A172 (cell line): ENCODE data around the gene IRGQ. TPM values are rescaled to one million over a fixed set of nuclear protein-coding genes. Genes with fewer than 3 reads are reported as not detected.
A peak's percentile ranks its signal among the peaks of the same experiment; 100 is the strongest.
"Not testable (repeated sequence)": the region's sequence is repeated elsewhere in the genome, so short reads cannot be mapped to it uniquely, and the experiment has no call there.

Source experiments
- DNase-seq: peaks from one replicate; pipeline ENCODE4 v3.0.0-alpha.2; 2015; ENCODE audit warnings: low spot score
- total RNA-seq: library from RNA; depleted of rRNA; stranded (reverse); fragments of >200 nt; shearing (Covaris generic); gene quantifications from 2 replicates; pipeline ENCODE4 v1.2.3, GENCODE V29; 2014

Gene IRGQ
- total RNA-seq, 1 experiment from 2014 or later, result 22.0 TPM

GRCh38 chr19:43575156-43575950 is 20.6 kb downstream of the IRGQ start, which contains the start of the genes PINLYP and XRCC1:
TSS of gene PINLYP (plus strand) at chr19:43575801. CDS start at chr19:43577192, 1,391 bp downstream.
TSS of gene XRCC1 (minus strand) at chr19:43575527. CDS start at chr19:43575458, 69 bp downstream.
- peak; percentile 98 for DNase-seq

DNA sequence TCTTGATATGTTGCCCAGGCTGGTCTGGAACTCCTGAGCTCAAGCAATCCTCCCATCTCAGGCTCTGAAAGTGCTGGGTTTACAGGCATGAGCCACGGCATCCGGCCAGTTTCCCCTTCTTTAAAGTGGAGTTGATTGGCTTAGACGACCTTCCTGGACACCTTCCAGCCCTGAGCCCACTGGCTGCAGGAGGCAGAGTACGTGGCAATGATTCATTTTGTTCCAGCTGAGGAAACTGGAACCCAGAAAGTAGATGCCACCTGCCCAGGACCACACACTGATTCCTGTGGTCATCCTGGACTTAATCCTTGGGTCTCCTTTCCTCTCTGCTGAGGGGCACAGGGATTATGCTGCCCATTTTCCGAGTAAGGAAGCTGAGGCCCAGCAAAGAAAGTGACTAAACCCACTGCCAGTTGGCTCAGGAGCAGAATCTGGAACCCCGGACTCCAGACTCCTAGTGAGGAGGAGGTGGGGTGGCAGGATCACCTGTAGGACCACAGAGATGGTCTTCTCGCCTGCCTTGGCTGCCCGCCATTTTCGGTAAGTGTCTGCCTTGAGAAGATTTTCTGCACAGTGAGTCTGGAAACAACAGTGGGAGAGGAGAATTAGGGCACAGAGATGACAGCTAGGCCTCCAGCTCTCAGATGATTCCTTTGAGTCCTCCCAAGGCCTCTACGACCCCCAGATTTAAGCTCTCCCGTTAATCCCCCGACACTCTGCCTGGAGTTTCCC is 21.3 kb downstream of the IRGQ start:
- peak; percentile 94 for DNase-seq

GRCh38 chr19:43572171-43572588 is 23.8 kb downstream of the IRGQ start:
- no peak for DNase-seq

DNA sequence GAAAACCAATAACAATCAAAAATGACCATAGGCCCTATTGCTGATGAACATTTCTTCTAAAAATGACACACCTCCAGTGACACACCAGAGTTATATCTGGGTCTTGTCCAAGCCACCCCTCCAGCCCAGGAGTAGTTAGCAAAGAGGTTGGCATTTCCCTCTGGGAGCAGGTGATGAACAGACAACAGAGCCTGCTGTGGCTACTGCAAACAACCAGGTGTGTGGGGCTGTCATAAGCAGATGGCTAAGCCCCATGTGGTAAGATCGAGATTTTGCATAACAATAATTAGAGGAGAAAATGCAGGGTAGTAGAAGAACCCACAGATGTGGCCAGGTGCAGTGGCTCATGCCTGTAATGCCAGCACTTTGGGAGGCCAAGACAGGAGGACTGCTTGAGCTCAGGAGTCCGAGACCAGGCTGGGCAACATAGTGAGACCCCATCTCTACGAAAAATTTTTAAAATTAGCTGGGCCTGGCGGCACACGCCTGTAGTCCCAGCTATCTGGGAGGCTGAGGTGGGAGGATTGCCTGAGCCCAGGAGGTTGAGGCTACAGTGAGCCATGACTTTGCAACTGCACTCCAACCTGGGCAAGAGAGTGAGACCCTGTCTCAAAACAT is 25.7 kb downstream of the IRGQ start:
- DNase-seq, result peak; percentile 25

- DNase-seq, result no peak
Observed at GRCh38 chr19:43569657-43570056, 26.3 kb downstream of the IRGQ start.

GRCh38 chr19:43564800-43565199 is 31.1 kb downstream of the IRGQ start:
- DNase-seq, result no peak

GRCh38 chr19:43563816-43564457 is 32.0 kb downstream of the IRGQ start:
- DNase-seq, result no peak

- DNase-seq, result peak; percentile 99
Observed at GRCh38 chr19:43562698-43563241, 33.2 kb downstream of the IRGQ start.

DNA sequence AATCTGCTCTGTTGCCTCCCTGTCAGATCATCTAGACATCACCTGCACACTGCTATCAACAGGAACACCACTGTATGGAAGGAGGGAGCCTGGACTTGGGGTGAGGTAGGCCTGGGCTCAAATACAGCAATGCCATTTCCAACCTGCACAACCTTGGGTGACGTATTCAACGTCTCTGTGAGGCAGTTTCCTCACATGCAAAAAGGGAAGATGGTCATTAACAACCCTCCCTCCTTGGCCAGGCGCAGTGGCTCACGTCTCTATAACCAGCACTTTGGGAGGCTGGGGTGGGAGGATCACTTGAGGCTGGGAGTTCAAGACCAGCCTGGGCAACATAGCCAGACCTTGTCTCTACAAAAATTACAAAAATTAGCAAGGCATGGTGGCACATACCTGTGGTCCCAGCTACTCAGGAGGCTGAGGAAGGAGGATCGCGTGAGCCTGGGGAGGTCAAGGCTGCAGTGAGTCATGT is 33.7 kb downstream of the IRGQ start:
- DNase-seq, result no peak

GRCh38 chr19:43561139-43561970 is 34.6 kb downstream of the IRGQ start:
- no peak for DNase-seq

GRCh38 chr19:43560687-43561086 is 35.2 kb downstream of the IRGQ start:
- DNase-seq, result peak; percentile 41

DNA sequence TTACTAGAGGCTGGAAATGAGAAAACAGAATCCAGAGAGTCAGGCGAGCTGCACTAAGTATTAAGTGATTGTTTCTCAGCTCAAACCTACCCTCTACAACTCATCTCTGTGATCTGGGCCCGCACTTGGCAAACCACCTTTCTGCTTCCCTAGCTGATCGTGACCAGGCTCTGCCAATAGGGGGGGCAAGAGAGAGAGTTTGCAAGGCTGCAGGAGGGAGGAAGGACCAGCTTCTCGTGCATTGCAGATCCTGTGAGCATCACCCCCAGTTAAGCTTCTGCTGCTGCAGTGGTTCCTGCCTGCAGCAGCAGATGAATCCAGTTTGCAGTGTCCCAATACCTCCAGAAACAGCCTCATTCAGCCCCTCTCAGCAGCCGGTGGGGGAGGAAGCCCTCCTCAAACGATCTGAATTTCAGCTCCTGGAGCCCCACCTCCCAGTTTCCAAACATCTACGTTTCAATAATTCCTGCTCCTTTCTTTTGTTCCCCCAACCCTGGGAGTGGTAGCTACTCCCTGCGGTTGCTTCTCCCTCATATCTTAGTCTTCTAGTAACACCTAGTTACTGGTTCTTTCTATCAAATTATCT is 40.7 kb downstream of the IRGQ start:
- peak; percentile 65 for DNase-seq

GRCh38 chr19:43554317-43554895 is 41.5 kb downstream of the IRGQ start:
- DNase-seq, result no peak

DNA sequence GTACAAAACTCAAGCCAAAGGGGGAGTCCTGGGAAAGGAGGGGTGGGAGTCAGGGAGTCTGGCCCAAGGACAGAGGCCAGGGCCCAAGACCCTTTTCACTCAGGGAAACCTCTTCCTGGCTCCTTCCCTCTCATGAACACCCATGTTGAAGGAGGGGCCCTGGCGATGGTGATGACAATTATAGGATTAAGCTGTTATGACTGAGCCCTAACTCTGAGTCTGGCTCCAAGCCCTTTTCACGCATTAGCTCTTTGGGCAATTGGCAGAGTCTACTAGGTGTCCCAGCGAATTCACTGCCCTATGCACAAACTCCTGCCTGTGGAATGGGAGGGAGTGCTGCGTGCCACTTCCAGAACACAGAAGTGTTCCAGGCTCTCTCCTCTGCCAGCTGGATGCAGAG is 42.3 kb downstream of the IRGQ start:
- no peak for DNase-seq

GRCh38 chr19:43552616-43553015 is 43.3 kb downstream of the IRGQ start:
- no peak for DNase-seq

GRCh38 chr19:43552198-43552450 is 43.8 kb downstream of the IRGQ start:
- no peak for DNase-seq

DNA sequence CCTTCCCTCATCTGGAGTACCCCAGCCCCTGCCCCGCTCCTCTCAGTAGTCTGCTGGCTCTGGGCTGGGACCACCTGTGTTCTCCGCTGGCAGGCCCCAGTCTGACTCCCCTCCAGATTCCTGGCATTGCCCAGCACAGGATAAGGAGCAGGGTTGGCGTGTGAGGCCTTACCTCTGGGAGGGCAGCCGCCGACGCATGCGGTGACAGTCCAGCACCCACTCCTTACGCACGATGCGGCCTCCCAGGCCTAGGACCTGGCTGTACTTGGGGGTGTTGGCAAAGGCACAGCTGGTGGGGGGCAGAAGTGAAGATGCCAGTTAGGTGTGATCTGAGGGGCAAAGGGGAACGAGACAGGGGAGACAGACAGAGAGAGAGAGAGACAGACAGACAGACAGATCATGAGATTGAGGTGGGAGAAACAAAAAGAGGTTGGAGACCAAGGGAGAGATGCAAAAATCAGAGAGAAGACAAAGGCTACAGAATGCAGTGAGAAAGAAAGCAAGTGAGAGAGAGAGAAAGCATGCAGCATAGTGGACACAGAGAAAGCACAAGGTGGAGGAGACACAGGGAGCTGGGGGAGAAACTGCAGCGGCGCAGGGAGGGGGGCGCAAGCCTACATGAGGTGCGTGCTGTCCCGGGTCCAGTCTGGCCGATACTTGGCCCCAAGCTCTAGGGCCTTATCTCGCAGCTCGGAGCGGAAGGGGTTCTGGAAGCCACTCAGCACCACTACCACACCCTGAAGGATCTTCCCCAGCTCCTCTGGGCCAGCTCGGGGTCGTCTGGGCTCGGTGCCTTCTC is 44.3 kb downstream of the IRGQ start:
- no peak for DNase-seq

GRCh38 chr19:43548706-43549105 is 47.2 kb downstream of the IRGQ start:
- DNase-seq, result no peak

- not testable (repeated sequence) for DNase-seq
Observed at GRCh38 chr19:43547926-43548325, 48.0 kb downstream of the IRGQ start.
